K562 (cell line): ENCODE measurements around the gene MRPS6.

Source experiments
- ELF4 ChIP-seq: fragments of 450-650 bp; formaldehyde crosslinking; IDR thresholded peaks from 2 replicates; pipeline ENCODE4 v1.4.0; 2022; ENCODE audit warnings: missing genetic modification characterization
- EZH2 ChIP-seq: IDR thresholded peaks from 2 replicates; pipeline ENCODE4 v1.6.1; 2012; ENCODE audit warnings: low read depth, mild to moderate bottlenecking, inconsistent platforms, low read length, borderline replicate concordance
- GATAD2A ChIP-seq: fragments of 450-650 bp; IDR thresholded peaks from 2 replicates; pipeline ENCODE4 v1.6.1; 2017
- TAF1 ChIP-seq: IDR thresholded peaks from 2 replicates; pipeline ENCODE4 v1.6.1; 2011; ENCODE audit warnings: mild to moderate bottlenecking, low read length, moderate library complexity; ENCODE audit not compliant: insufficient read depth, control insufficient read depth, severe bottlenecking; ENCODE audit errors: extremely low read depth
- TFAP4 ChIP-seq: sonication (generic); formaldehyde crosslinking; IDR thresholded peaks from 2 replicates; pipeline ENCODE4 v1.8.0; 2022; ENCODE audit warnings: missing genetic modification reagents, mild to moderate bottlenecking, moderate library complexity, borderline replicate concordance
- ZBTB40 ChIP-seq, 2 experiments: fragments of 450-650 bp in 1 of 2; sonication (generic) in 1 of 2; formaldehyde crosslinking in 1 of 2; IDR thresholded peaks; 2 replicates each; pipeline versions ENCODE4 v1.7.1 to v1.9.0; 2016 to 2022; ENCODE audit warnings: inconsistent platforms in 1 of 2, mild to moderate bottlenecking in 1 of 2, missing genetic modification reagents in 1 of 2
- ZNF12 ChIP-seq: sonication (generic); formaldehyde crosslinking; IDR thresholded peaks from 2 replicates; pipeline ENCODE4 v1.4.0; 2020; ENCODE audit warnings: mild to moderate bottlenecking, missing genetic modification reagents

GRCh38 chr21:34123609-34124008 is 50.2 kb downstream of the MRPS6 start:
- TF ChIP-seq EZH2 = no peak
- TF ChIP-seq ZBTB40 (IDR thresholded peaks at IDR 0.05) = no peak
- TF ChIP-seq ZBTB40 (CRISPR knock-in tag; IDR thresholded peaks at IDR 0.05) = no peak
- TF ChIP-seq ZNF12 (CRISPR knock-in tag) = no peak
- TF ChIP-seq ELF4 (CRISPR knock-in tag) = no peak
- TF ChIP-seq GATAD2A = no peak
- TF ChIP-seq TFAP4 (CRISPR knock-in tag) = no peak
- TF ChIP-seq TAF1 = no peak
